ENCODE measurements around the gene MEAF6.
A peak's percentile ranks its signal among the peaks of the same experiment; 100 is the strongest.

The MEAF6 gene

DNA sequence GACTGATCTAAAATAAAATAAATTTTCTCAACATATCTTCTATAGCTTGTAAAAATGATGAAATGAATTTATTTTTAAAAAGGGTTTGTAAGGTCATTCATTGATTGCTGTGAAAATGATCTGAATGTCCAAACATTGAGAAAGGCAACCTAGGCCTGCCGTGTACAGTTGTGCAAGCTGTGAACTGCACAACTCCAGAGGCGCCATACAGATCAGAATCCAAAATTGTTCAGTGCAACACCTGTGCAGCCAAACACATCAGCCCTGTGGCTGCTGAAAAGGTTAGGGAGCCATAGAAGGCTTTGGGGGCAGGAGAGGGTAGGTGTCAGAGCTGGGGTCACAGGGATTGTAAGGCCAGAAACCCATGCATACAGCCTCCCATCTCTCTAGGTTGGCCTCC is 50.1 kb downstream of the MEAF6 start:
- ATAC-seq (ENCODE audit: low read depth) (no peak), DNase-seq (ENCODE audit: low spot score in 2 of 2) (no peak)
- H3K4me1 Mint-ChIP-seq: no peaks in the 10 kb centered on the region
- H3K9me3 Mint-ChIP-seq: no peaks in the 10 kb centered on the region
- no peaks in the 10 kb centered on the region for H3K36me3 Mint-ChIP-seq
- H3K27ac Mint-ChIP-seq: no peak overlapping the region
- H3K27me3 Mint-ChIP-seq: no peaks in the 10 kb centered on the region
- H3K4me3 Mint-ChIP-seq: no peak overlapping the region

DNA sequence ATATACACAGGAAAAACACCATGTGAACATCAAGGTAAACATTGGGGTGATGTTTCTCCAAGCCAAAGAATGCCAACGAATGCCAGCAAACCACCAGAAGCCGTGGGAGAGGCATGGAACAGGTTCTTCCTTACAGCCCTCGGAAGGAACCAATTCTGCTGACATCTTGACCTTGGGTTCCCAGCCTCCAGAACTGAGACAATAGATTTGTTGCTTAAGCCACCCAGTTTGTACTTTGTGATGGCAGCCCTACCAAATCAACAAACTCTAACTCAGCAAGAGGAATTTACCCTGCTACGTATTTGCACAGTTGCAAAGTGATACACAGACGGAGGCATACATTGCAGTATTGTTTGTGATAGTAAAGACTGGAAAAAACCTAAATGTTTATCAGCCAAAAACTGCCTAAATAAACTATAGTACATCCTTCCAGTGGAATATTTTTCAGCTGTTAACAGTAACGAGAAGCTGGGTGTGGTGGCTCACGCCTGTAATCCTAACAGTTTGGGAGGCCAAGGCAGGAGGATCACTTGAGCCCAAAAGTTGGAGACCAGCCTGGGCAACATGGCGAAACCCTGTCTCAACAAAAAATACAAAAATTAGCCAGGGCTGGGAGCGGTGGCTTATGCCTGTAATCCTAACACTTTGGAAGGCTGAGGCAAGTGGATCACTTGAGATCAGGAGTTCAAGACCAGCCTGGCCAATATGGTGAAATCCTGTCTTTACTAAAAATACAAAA is 52.7 kb downstream of the MEAF6 start:
- H3K4me1 Mint-ChIP-seq: no peaks in the 10 kb centered on the region
- ATAC-seq (ENCODE audit: low read depth) (no peak), DNase-seq (ENCODE audit: low spot score in 2 of 2) (no peak)
- H3K9me3 Mint-ChIP-seq: no peaks in the 10 kb centered on the region
- H3K27me3 Mint-ChIP-seq: no peaks in the 10 kb centered on the region
- no peaks in the 10 kb centered on the region for H3K36me3 Mint-ChIP-seq
- H3K4me3 Mint-ChIP-seq: no peak overlapping the region
- no peak overlapping the region for H3K27ac Mint-ChIP-seq

DNA sequence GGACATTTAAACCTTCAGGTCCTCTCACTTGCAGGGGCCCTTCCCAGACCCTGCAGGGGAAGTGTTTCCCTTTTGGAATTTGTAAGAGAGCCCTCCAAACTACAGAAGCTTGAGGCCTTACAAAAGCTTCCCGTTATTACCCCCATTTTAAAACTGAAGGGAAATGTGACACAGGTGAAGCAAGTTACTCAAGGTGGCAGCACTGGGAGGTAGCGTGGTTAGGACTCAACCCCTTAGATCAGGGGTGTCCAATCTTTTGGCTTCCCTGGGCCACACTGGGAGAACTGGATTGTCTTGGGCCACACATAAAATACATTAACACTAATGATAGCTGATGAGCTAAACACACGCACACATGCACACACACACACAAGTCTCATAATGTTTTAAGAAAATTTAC is 56.0 kb downstream of the MEAF6 start:
- DNase-seq (ENCODE audit: low spot score in 2 of 2): no peak
- Mint-ChIP-seq H3K9me3 (no peaks in the 10 kb centered on the region), H3K4me1 (peaks cover 3% of the 10 kb centered on the region), H3K4me3 (no peak overlapping the region), H3K27ac (no peak overlapping the region), H3K27me3 (no peaks in the 10 kb centered on the region), H3K36me3 (no peaks in the 10 kb centered on the region)
- no peak for ATAC-seq (ENCODE audit: low read depth)

DNA sequence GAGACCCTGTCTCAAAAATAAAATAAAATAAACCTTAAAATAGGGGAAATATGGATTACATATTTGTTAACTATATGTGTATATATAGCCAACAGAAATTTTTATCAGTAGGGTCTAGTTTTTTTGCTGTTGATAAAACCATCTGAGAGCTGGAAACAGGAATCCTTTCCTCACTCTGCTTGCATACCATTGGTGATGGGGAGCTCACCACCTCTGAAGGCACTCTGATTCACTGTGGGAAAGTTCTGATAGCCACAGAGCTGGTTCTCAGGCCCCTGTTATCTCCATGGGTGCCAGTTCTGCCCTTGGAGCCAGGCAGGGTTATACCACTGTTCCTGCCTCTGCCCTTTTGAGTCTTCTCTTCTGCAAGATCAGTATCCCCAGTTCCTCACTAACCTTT is 58.0 kb downstream of the MEAF6 start:
- DNase-seq (ENCODE audit: low spot score in 2 of 2) (no peak), ATAC-seq (ENCODE audit: low read depth) (no peak)
- Mint-ChIP-seq H3K27me3 (no peaks in the 10 kb centered on the region), H3K9me3 (no peaks in the 10 kb centered on the region), H3K36me3 (no peaks in the 10 kb centered on the region), H3K4me3 (no peak overlapping the region), H3K4me1 (peaks cover 3% of the 10 kb centered on the region), H3K27ac (no peak overlapping the region)

DNA sequence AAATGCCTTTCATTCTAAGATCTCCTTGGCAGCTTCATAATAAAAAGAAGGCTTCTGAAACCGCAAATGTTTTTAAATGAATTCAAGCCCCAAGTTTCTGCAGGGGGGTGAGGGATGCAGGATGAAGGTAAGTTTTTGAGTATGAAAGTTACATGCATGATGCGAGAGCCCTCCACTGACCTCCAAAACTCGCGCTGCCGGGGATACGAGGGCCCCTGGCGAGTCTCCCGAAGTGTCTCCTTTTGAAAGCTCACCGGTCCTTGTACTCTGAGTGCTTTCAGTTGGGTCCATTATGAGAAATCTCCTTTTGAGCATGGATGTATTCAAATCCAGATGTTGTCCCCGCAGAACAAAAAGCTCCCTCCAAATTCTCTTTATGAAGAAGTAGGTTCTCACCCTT is 59.0 kb downstream of the MEAF6 start:
- no peaks in the 10 kb centered on the region for H3K36me3 Mint-ChIP-seq
- ATAC-seq (ENCODE audit: low read depth) (no peak), DNase-seq (ENCODE audit: low spot score in 2 of 2) (no peak)
- no peak overlapping the region for H3K27ac Mint-ChIP-seq
- H3K9me3 Mint-ChIP-seq: no peaks in the 10 kb centered on the region
- no peaks in the 10 kb centered on the region for H3K27me3 Mint-ChIP-seq
- H3K4me3 Mint-ChIP-seq: no peak overlapping the region
- H3K4me1 Mint-ChIP-seq: peaks cover 3% of the 10 kb centered on the region

DNA sequence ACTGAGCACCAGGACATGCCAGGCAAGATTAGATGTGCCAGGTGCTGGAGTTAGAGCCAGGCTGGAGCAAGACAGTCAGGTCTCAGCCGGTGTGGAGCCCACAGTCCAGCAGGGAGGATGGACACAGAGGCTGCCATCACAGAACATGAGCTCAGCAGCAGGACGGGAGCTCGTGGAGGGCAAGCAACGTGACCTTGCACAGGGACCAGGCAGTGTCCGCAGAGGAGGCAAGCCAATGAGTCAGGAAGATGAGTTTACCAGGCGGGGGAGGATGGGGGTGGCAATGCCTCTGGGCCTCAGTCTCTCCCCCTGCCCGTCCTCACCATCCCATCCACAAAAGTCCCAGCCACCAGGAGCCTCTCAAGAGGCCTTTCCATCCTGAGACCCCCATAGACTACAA is 60.9 kb downstream of the MEAF6 start:
- H3K4me3 Mint-ChIP-seq: no peak overlapping the region
- H3K4me1 Mint-ChIP-seq: peaks cover 11% of the 10 kb centered on the region
- peaks cover under 1% of the 10 kb centered on the region for H3K27me3 Mint-ChIP-seq
- H3K9me3 Mint-ChIP-seq: no peaks in the 10 kb centered on the region
- ATAC-seq (ENCODE audit: low read depth): no peak
- DNase-seq (ENCODE audit: low spot score in 2 of 2): no peak
- no peaks in the 10 kb centered on the region for H3K36me3 Mint-ChIP-seq
- H3K27ac Mint-ChIP-seq: no peak overlapping the region

DNA sequence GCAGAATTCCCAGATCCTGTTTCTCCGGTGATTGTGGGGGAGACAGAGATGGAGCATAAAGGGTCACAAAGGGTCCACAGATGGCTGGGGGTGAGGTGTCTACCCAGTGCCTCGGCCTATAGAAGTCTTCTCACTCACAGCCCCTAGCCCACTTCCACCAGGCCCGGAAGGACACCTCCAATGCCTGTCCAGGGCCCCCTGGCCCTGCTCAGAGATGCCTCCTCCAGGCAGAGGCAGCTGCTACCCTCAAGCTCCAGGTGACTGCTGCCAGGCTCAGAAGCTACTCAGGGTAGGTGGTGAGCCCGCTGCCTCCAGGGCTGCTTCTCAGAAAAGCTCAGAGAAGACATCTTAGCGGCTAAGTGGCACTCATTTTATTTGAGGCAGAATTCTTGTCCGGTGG is 62.1 kb downstream of the MEAF6 start:
- H3K36me3 Mint-ChIP-seq: no peaks in the 10 kb centered on the region
- H3K9me3 Mint-ChIP-seq: no peaks in the 10 kb centered on the region
- DNase-seq (ENCODE audit: low spot score in 2 of 2) (no peak), ATAC-seq (ENCODE audit: low read depth) (no peak)
- H3K4me1 Mint-ChIP-seq: peaks cover 11% of the 10 kb centered on the region
- no peak overlapping the region for H3K4me3 Mint-ChIP-seq
- no peak overlapping the region for H3K27ac Mint-ChIP-seq
- H3K27me3 Mint-ChIP-seq: peaks cover 2% of the 10 kb centered on the region

DNA sequence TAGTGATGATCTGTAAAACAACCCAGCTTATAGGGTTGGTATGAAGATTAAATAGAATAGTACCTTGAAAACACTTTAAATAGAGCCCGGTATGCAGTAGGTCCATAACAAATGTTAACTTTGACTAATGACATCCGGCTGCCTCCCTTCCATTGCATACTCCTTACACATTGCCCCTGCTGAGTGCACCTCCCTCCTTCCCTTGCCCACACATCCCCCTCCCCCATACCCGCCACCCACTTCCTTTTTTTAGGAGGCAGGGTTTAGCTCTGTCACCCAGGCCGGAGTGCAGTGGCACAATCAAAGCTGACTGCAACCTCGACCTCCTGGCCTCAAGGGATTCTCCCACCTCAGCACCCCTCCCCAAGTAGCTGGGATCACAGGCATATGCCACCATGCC is 64.6 kb downstream of the MEAF6 start:
- H3K4me3 Mint-ChIP-seq: no peak overlapping the region
- H3K27me3 Mint-ChIP-seq: peaks cover 12% of the 10 kb centered on the region
- ATAC-seq (ENCODE audit: low read depth) (peak; percentile 79), DNase-seq (ENCODE audit: low spot score in 2 of 2) (no peak)
- H3K27ac Mint-ChIP-seq: no peak overlapping the region
- peaks cover 10% of the 10 kb centered on the region for H3K4me1 Mint-ChIP-seq
- no peaks in the 10 kb centered on the region for H3K9me3 Mint-ChIP-seq
- H3K36me3 Mint-ChIP-seq: peaks cover 1% of the 10 kb centered on the region

DNA sequence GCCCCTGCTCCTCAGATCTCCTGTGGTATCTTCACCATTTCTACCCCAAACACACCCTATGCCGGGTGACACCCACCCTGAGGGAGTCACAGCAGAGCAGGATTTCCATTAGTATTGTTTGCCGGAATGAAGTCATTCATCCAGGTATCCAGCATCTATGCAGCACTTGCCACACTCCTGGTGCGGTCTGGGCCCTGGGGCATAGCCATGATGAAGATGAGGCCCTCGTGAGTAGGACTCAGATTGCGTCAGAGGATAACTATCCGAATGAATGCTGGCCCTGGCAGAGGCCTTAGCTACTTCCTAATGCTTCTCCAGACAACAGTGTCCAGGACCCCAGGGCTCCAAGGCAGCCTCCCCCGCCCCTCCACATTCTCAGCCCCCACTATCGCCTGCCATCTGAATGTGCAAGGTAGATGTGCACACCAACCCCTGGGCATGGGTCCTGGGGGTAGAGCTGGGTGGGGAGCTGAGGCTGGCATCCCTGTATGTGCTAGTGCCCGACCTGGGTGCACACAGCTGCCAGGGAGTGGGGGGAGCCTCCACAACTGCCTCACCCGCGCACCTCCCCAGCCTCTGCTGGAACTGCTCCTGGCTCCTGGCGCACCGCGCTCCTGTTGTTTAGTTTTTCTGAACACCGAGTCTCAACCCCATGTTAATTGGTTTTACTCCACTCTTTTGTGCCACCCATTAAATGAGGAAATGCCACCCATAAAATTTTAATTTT is 65.7 kb downstream of the MEAF6 start:
- Mint-ChIP-seq H3K9me3 (no peaks in the 10 kb centered on the region), H3K27ac (peak overlapping the region; percentile 45), H3K36me3 (peaks cover 1% of the 10 kb centered on the region), H3K4me1 (peaks cover 8% of the 10 kb centered on the region), H3K4me3 (no peak overlapping the region), H3K27me3 (peaks cover 12% of the 10 kb centered on the region)
- DNase-seq (ENCODE audit: low spot score in 2 of 2) (no peak), ATAC-seq (ENCODE audit: low read depth) (no peak)

DNA sequence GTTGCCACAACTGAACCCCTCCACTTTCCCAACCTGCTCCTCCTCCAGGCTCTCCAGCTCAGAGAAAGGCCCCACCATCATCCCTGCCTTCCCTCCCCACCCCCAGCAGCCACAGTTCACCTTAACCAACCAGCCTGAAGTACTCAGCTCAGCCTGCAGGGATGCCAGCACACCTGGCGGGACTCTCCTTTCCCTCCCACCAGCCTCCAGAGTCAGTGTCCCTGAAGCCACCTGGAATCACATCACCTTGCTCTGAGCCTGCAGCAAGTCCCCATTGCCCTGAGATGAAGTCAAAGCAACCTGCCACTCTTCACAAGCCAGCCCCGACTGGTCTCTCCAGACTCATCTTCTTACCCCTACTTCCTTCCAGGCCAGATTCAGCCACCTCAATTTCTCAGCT is 66.4 kb downstream of the MEAF6 start:
- H3K27ac Mint-ChIP-seq: peak overlapping the region; percentile 45
- no peak for DNase-seq (ENCODE audit: low spot score in 2 of 2)
- no peaks in the 10 kb centered on the region for H3K9me3 Mint-ChIP-seq
- H3K4me3 Mint-ChIP-seq: no peak overlapping the region
- no peak for ATAC-seq (ENCODE audit: low read depth)
- peaks cover 8% of the 10 kb centered on the region for H3K4me1 Mint-ChIP-seq
- H3K27me3 Mint-ChIP-seq: peaks cover 12% of the 10 kb centered on the region
- H3K36me3 Mint-ChIP-seq: peaks cover 1% of the 10 kb centered on the region

DNA sequence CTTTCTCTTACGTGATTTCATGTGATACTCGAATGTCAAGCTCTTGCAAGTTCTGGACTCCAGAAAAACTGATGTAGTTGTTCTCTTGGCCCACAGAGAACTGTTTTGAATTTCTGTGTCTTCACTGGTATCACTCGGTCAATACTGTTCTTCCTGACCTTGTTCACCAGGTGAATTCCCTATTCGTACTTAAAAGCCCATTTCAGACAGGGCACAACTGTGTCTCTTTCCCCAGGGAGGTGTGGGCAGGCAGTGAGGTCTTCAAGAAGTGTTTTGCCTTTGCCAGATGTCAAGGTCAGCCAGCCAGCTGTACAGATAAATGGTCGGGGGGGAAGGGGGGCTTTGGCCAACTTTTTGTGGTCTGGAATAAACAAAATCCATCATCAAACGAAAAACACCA is 67.7 kb downstream of the MEAF6 start:
- no peak overlapping the region for H3K4me3 Mint-ChIP-seq
- peaks cover 23% of the 10 kb centered on the region for H3K27me3 Mint-ChIP-seq
- no peak for ATAC-seq (ENCODE audit: low read depth)
- DNase-seq (ENCODE audit: low spot score in 2 of 2): no peak
- peaks cover 1% of the 10 kb centered on the region for H3K36me3 Mint-ChIP-seq
- H3K27ac Mint-ChIP-seq: no peak overlapping the region
- peaks cover 12% of the 10 kb centered on the region for H3K4me1 Mint-ChIP-seq
- H3K9me3 Mint-ChIP-seq: no peaks in the 10 kb centered on the region

DNA sequence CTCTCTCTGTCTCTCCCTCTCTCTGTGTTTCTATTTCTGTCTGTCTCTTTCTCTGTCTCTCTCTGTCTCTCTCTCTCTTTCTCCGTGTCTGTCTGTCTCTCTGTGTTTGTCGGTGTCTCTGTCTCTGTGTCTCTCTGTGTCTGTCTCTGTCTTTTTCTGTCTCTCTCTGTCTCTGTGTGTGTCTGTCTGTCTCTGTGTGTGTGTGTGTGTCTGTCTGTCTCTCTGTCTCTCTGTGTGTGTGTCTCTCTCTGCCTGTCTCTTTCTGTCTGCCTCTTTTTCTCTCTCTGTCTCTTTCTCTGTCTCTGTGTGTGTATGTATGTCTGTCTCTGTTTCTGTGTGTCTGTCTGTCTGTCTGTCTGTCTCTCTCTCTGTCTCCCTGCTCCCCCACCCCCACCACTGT is 71.9 kb downstream of the MEAF6 start:
- H3K36me3 Mint-ChIP-seq: peaks cover 1% of the 10 kb centered on the region
- peaks cover 29% of the 10 kb centered on the region for H3K27me3 Mint-ChIP-seq
- H3K27ac Mint-ChIP-seq: no peak overlapping the region
- DNase-seq (ENCODE audit: low spot score in 2 of 2) (no peak), ATAC-seq (ENCODE audit: low read depth) (no peak)
- H3K4me3 Mint-ChIP-seq: no peak overlapping the region
- H3K9me3 Mint-ChIP-seq: no peaks in the 10 kb centered on the region
- peaks cover 4% of the 10 kb centered on the region for H3K4me1 Mint-ChIP-seq

All from memory B cell (primary cell).